ENCODE results near the gene PAQR5.

DNA sequence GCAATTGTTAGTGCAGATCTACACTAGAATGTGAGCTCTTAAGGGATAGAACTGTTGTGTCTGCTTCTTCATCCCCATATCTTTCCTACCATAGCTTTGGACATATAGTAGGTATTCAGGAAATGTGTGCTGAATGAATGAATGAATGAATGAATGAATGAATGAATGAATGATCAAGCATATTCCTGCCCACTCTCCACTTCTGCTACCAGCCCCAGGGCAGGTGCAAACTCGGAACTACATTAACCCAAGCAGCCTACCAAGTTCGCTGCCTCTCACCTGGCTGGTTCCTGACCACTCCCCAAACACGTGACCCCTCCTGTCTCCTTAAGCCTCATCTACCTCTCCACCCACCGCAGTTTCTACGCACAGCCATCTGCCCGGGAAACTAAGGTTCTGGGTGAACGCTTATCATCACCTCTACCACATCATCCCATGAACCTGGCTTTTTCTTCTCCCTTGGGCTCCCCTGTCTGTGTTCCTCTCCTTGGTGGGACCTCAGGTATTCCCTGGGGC lies 26.8 kb downstream of the PAQR5 start:
- TF ChIP-seq, protein P1, sequence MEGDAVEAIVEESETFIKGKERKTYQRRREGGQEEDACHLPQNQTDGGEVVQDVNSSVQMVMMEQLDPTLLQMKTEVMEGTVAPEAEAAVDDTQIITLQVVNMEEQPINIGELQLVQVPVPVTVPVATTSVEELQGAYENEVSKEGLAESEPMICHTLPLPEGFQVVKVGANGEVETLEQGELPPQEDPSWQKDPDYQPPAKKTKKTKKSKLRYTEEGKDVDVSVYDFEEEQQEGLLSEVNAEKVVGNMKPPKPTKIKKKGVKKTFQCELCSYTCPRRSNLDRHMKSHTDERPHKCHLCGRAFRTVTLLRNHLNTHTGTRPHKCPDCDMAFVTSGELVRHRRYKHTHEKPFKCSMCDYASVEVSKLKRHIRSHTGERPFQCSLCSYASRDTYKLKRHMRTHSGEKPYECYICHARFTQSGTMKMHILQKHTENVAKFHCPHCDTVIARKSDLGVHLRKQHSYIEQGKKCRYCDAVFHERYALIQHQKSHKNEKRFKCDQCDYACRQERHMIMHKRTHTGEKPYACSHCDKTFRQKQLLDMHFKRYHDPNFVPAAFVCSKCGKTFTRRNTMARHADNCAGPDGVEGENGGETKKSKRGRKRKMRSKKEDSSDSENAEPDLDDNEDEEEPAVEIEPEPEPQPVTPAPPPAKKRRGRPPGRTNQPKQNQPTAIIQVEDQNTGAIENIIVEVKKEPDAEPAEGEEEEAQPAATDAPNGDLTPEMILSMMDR (IDR thresholded peaks at IDR 0.05; ENCODE audit: low read depth, low read length, missing input control) = no peak
- TF ChIP-seq RXRA (IDR thresholded peaks at IDR 0.05) = no peak
- TF ChIP-seq NR2F2 (IDR thresholded peaks at IDR 0.05) = no peak
- no peak for TF ChIP-seq TAF1 (conservative IDR thresholded peaks at IDR 0.05)
- TF ChIP-seq, protein P2, sequence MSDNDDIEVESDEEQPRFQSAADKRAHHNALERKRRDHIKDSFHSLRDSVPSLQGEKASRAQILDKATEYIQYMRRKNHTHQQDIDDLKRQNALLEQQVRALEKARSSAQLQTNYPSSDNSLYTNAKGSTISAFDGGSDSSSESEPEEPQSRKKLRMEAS (IDR thresholded peaks at IDR 0.05) = no peak
- TF ChIP-seq GABPA (IDR thresholded peaks at IDR 0.05 in 1 of 2, conservative IDR thresholded peaks at IDR 0.05 in 1 of 2) = no peak
- TF ChIP-seq FOXA1 (IDR thresholded peaks at IDR 0.05) = no peak
- no peak for TF ChIP-seq RAD21 (IDR thresholded peaks at IDR 0.05)
- TF ChIP-seq, protein P3, sequence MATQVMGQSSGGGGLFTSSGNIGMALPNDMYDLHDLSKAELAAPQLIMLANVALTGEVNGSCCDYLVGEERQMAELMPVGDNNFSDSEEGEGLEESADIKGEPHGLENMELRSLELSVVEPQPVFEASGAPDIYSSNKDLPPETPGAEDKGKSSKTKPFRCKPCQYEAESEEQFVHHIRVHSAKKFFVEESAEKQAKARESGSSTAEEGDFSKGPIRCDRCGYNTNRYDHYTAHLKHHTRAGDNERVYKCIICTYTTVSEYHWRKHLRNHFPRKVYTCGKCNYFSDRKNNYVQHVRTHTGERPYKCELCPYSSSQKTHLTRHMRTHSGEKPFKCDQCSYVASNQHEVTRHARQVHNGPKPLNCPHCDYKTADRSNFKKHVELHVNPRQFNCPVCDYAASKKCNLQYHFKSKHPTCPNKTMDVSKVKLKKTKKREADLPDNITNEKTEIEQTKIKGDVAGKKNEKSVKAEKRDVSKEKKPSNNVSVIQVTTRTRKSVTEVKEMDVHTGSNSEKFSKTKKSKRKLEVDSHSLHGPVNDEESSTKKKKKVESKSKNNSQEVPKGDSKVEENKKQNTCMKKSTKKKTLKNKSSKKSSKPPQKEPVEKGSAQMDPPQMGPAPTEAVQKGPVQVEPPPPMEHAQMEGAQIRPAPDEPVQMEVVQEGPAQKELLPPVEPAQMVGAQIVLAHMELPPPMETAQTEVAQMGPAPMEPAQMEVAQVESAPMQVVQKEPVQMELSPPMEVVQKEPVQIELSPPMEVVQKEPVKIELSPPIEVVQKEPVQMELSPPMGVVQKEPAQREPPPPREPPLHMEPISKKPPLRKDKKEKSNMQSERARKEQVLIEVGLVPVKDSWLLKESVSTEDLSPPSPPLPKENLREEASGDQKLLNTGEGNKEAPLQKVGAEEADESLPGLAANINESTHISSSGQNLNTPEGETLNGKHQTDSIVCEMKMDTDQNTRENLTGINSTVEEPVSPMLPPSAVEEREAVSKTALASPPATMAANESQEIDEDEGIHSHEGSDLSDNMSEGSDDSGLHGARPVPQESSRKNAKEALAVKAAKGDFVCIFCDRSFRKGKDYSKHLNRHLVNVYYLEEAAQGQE (IDR thresholded peaks at IDR 0.05) = no peak
- TF ChIP-seq, protein P4, sequence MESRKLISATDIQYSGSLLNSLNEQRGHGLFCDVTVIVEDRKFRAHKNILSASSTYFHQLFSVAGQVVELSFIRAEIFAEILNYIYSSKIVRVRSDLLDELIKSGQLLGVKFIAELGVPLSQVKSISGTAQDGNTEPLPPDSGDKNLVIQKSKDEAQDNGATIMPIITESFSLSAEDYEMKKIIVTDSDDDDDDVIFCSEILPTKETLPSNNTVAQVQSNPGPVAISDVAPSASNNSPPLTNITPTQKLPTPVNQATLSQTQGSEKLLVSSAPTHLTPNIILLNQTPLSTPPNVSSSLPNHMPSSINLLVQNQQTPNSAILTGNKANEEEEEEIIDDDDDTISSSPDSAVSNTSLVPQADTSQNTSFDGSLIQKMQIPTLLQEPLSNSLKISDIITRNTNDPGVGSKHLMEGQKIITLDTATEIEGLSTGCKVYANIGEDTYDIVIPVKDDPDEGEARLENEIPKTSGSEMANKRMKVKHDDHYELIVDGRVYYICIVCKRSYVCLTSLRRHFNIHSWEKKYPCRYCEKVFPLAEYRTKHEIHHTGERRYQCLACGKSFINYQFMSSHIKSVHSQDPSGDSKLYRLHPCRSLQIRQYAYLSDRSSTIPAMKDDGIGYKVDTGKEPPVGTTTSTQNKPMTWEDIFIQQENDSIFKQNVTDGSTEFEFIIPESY (IDR thresholded peaks at IDR 0.05) = no peak
- no peak for TF ChIP-seq SP1 (IDR thresholded peaks at IDR 0.05)

Data from liver (tissue), 3 donors.